Sigmoid colon (tissue), 4 donors: ENCODE measurements around the gene IQSEC3.

Source experiments
- EP300 ChIP-seq, 4 donors: sonication (generic); formaldehyde crosslinking; IDR thresholded peaks; one replicate each; pipeline ENCODE4 v1.6.1; 2017; ENCODE audit warnings: antibody characterized with exemption in 4 of 4
- POLR2AphosphoS5 ChIP-seq, 4 donors: sonication (generic); formaldehyde crosslinking; IDR thresholded peaks; one replicate each; pipeline ENCODE4 v1.6.1; 2017; ENCODE audit warnings: antibody characterized with exemption in 4 of 4

DNA sequence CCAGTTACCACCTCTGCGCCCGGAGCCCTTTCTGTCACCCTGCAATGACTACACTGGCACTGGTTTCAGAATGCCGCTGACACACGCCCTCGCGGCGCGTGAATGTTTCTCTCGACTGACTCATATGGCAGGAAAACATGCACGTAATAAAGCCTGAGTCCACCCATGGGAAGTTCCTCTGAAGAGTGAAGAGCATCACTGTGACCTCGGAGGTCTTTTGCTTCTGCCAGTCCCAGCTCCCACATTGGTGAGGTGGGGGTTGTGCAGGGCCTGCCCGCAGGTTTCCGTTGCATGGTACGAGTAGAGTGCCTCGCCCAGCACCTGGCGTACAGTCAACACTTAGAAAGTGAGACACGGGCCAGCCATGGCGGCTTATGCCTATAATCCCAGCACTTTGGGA lies 158.4 kb downstream of the IQSEC3 start:
- TF ChIP-seq EP300 (IDR thresholded peaks at IDR 0.05) (no peak), POLR2AphosphoS5 (IDR thresholded peaks at IDR 0.05) (no peak)
